Measurements from ENCODE around the gene SERP2.

The SERP2 gene

DNA sequence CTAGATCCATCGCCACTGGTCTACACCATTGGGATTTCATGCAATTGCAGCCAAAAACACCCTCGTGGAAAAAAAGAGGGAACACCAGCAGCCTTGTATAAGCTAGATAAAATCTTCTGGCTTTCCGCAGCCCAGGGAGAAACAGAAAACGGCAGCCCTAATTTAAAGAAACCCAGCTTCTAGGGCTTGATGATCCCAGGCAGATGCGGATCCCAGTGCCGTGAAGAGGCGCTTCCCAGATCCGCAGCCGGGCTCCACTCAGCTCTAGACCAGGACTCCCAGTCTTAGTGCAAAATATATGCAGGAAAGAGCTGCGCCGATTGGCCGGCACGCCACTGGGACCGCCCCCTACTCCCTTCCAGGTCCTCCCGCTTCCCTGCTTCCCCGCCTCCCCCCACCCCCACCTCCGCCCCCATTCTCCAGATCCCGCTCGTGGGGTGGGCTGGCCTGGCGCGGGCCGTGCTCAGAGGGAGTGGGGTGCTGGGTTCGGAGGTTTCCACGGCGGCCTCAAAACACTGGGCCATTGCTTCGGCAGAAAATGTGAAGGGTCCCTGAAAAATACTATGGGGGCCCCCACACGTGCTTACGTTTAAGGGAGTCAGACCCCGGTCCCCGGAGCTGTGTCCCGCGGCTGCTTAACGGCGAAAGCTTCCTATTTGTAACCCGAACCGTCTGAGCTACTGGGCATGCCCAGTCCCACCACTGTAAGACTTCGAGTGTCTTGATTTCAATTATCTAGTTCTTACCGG, 63.1 kb downstream of the SERP2 start:
- peak; percentile 49 for DNase-seq

- DNase-seq, result no peak
Observed at GRCh38 chr13:44437356-44438233, 64.0 kb downstream of the SERP2 start.

- no peak for DNase-seq
Observed at GRCh38 chr13:44438234-44438579, 64.6 kb downstream of the SERP2 start.

GRCh38 chr13:44439452-44440024, 65.9 kb downstream of the SERP2 start:
- DNase-seq, result no peak

- DNase-seq, result no peak
Observed at GRCh38 chr13:44440046-44440608, 66.5 kb downstream of the SERP2 start.
